ENCODE data around the gene WDR64. TPM values are rescaled to one million over a fixed set of nuclear protein-coding genes. Genes with fewer than 3 reads are reported as not detected.

Gene WDR64
- total RNA-seq, 3 donors from 2014 or later (not counting 1 experiment from before 2014, with no cell fraction given): not detected

DNA sequence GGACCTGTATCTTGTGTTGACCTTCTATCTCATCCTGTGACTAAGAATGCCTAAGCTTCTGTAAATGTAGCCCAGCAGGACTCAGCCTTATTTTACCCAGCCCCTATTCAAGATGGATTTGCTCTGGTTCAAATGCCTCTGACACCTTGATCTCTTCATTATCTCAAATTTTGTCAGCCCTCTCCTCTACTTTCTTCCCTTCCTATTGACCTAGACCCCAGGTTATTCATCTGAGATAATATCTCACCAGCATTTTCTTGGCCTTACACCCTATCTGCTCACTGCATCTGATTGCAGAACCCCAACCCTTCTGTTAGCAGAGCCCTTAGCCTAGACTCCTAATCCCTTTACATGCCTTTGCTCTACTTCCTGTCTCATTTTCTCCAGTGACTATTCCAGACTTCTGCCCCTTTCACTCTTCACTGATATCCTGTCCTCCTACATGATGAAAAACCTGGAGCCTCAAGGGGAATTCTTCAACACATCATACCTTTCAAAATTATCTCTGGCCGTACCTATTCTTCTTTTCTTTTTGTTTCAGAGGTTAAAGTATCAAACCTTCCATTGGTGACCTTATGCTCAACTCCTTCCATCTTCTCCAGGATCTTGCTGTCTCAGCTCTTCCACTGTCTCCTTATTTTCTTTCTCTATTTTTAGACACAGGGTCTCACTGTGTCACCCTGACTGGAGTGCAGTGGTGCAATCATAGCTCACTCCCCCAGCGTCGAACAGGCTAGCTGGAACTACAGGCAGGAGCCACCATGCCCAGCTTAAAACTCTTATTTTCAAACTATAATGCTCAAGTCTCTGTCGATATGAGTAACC lies 44.9 kb downstream of the WDR64 start:
- no peak overlapping the region for H3K4me3 ChIP-seq (ENCODE audit: low read length)
- TF ChIP-seq, protein P1, sequence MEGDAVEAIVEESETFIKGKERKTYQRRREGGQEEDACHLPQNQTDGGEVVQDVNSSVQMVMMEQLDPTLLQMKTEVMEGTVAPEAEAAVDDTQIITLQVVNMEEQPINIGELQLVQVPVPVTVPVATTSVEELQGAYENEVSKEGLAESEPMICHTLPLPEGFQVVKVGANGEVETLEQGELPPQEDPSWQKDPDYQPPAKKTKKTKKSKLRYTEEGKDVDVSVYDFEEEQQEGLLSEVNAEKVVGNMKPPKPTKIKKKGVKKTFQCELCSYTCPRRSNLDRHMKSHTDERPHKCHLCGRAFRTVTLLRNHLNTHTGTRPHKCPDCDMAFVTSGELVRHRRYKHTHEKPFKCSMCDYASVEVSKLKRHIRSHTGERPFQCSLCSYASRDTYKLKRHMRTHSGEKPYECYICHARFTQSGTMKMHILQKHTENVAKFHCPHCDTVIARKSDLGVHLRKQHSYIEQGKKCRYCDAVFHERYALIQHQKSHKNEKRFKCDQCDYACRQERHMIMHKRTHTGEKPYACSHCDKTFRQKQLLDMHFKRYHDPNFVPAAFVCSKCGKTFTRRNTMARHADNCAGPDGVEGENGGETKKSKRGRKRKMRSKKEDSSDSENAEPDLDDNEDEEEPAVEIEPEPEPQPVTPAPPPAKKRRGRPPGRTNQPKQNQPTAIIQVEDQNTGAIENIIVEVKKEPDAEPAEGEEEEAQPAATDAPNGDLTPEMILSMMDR (IDR thresholded peaks at IDR 0.05): no peak
- H3K27ac ChIP-seq (ENCODE audit: low read length): no peak overlapping the region
- 92% methylated on average over 4 of the region's 4 CpGs for WGBS (ENCODE audit: insufficient coverage)
- no peaks in the 10 kb centered on the region for H3K36me3 ChIP-seq (ENCODE audit: control insufficient read depth, insufficient read depth, low read length)
- H3K27me3 ChIP-seq (ENCODE audit: control insufficient read depth, insufficient read depth, low read length): no peaks in the 10 kb centered on the region
- no peaks in the 10 kb centered on the region for H3K4me1 ChIP-seq (ENCODE audit: control insufficient read depth, insufficient read depth, low read length)
- H3K36me3 Mint-ChIP-seq: no peaks in the 10 kb centered on the region
- no peak overlapping the region for H3K4me3 Mint-ChIP-seq
- no peaks in the 10 kb centered on the region for H3K9me3 Mint-ChIP-seq
- DNase-seq (no peak), ATAC-seq (no peak)
- no peaks in the 10 kb centered on the region for H3K4me1 Mint-ChIP-seq
- no peaks in the 10 kb centered on the region for H3K9me3 ChIP-seq (ENCODE audit: control insufficient read depth, insufficient read depth, low read length)
- H3K27me3 Mint-ChIP-seq (ENCODE audit: low read depth in 2 of 2): peaks cover 0 to 3% of the 10 kb centered on the region in 2 donors
- intact Hi-C loops (cut with micrococcal nuclease): no loop called here
- H3K27ac Mint-ChIP-seq: no peak overlapping the region

DNA sequence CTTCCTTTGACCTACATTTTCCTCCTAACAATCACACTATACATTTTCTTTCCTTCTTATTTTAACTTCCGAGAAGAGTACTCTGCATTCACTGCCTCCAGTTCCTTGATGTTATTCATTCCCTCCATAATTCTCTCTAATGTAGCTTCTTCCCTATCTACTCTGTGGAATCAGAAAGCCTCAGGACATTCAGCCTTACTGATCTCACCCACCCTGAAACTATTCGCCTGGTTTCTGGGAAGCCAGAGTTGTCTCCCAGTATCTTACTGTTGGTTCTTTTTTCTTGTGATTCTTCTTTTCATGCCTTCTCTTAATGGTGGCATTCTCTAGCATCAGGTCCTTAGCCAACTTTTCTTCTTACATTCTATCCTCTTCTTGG lies 45.5 kb downstream of the WDR64 start:
- no peak overlapping the region for H3K4me3 Mint-ChIP-seq
- intact Hi-C loops (cut with micrococcal nuclease): no loop called here
- no peaks in the 10 kb centered on the region for H3K9me3 Mint-ChIP-seq
- ATAC-seq (no peak), DNase-seq (no peak)
- Histone ChIP-seq H3K27me3 (ENCODE audit: control insufficient read depth, insufficient read depth, low read length) (no peaks in the 10 kb centered on the region), H3K27ac (ENCODE audit: low read length) (no peak overlapping the region), H3K4me1 (ENCODE audit: control insufficient read depth, insufficient read depth, low read length) (no peaks in the 10 kb centered on the region), H3K9me3 (ENCODE audit: control insufficient read depth, insufficient read depth, low read length) (no peaks in the 10 kb centered on the region), H3K4me3 (ENCODE audit: low read length) (no peak overlapping the region), H3K36me3 (ENCODE audit: control insufficient read depth, insufficient read depth, low read length) (no peaks in the 10 kb centered on the region)
- no peak overlapping the region for H3K27ac Mint-ChIP-seq
- TF ChIP-seq, protein P1 (IDR thresholded peaks at IDR 0.05): no peak
- no peaks in the 10 kb centered on the region for H3K4me1 Mint-ChIP-seq
- H3K36me3 Mint-ChIP-seq: no peaks in the 10 kb centered on the region
- 95% methylated on average over 2 of the region's 2 CpGs for WGBS (ENCODE audit: insufficient coverage)
- no peaks in the 10 kb centered on the region for H3K27me3 Mint-ChIP-seq (ENCODE audit: low read depth in 2 of 2)

DNA sequence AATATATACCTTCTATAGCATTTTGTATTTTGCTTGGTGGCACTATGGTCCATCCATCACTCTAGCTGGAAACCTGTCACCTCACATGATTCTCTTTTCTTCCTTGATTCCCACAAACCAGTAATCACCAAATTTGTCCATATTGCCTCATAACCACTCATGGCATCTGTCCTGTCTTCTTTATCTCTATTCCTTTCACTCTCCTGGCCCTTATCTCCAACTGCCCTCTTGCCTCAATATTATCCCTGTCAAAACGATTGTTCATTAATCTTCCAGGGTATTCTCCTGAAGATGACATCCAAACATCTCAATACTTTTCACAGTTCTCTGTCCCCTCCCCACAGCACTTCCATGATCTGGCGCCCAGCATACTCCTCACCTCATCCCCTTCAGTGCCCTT lies 46.1 kb downstream of the WDR64 start:
- Mint-ChIP-seq H3K27ac (no peak overlapping the region), H3K36me3 (no peaks in the 10 kb centered on the region), H3K27me3 (ENCODE audit: low read depth in 2 of 2) (peaks cover 0 to 2% of the 10 kb centered on the region in 2 donors), H3K9me3 (no peaks in the 10 kb centered on the region), H3K4me1 (no peaks in the 10 kb centered on the region), H3K4me3 (no peak overlapping the region)
- H3K4me1 ChIP-seq (ENCODE audit: control insufficient read depth, insufficient read depth, low read length): no peaks in the 10 kb centered on the region
- WGBS (ENCODE audit: insufficient coverage): 83% methylated on average over 2 of the region's 2 CpGs
- intact Hi-C loops (cut with micrococcal nuclease): no loop called here
- no peaks in the 10 kb centered on the region for H3K36me3 ChIP-seq (ENCODE audit: control insufficient read depth, insufficient read depth, low read length)
- ATAC-seq (no peak), DNase-seq (no peak)
- TF ChIP-seq, protein P1 (IDR thresholded peaks at IDR 0.05): no peak
- no peak overlapping the region for H3K4me3 ChIP-seq (ENCODE audit: low read length)
- no peaks in the 10 kb centered on the region for H3K9me3 ChIP-seq (ENCODE audit: control insufficient read depth, insufficient read depth, low read length)
- no peak overlapping the region for H3K27ac ChIP-seq (ENCODE audit: low read length)
- no peaks in the 10 kb centered on the region for H3K27me3 ChIP-seq (ENCODE audit: control insufficient read depth, insufficient read depth, low read length)

Measured in natural killer cell (primary cell).